ENCODE results near the gene NEIL1. TPM values are rescaled to one million over a fixed set of nuclear protein-coding genes. Genes with fewer than 3 reads are reported as not detected.
A peak's percentile ranks its signal among the peaks of the same experiment; 100 is the strongest.

NEIL1 gene
- polyA plus RNA-seq, 1 of the 3 experiments (the other 2 are of a cell fraction), result 12.0 TPM

DNA sequence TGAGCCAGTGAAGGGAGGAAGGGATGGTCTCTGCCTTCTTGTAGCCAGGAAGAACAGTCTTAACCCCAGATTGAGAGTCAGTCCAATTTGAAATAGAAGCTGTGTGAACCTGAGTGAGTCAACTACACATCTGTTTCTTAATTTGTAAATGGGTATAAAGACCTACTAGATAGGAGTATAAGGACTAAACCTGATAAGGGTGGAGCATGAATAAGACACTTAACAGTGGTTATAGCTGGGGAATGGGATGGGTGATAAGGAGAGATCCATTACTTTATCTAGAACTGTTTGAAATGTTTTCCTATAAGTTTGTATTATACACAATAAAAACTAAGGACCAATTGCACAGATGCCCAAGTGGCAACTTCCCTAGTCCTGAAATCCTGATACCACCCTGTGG is 20.2 kb downstream of the NEIL1 start:
- H3F3A ChIP-seq (replicated peaks; ENCODE audit: insufficient read depth), result peaks cover 10% of the 10 kb centered on the region
- H3K9me3 ChIP-seq, result no peaks in the 10 kb centered on the region
- H3K36me3 ChIP-seq (replicated peaks in 1 of 2; ENCODE audit: control insufficient read depth in 1 of 2, insufficient read depth in 2 of 2, low read length in 1 of 2), result peaks cover 48 to 59% of the 10 kb centered on the region in 2 experiments
- no peak for TF ChIP-seq SMC3 (IDR thresholded peaks at IDR 0.05; ENCODE audit: low read depth, low read length)
- TF ChIP-seq YY1 (IDR thresholded peaks at IDR 0.05; ENCODE audit: low read depth), result no peak
- TF ChIP-seq SIN3A (IDR thresholded peaks at IDR 0.05; ENCODE audit: borderline replicate concordance, low read depth, low read length), result no peak
- no peak for TF ChIP-seq TEAD4 (IDR thresholded peaks at IDR 0.05; ENCODE audit: borderline replicate concordance, insufficient read depth)
- no peak for TF ChIP-seq RFX5 (IDR thresholded peaks at IDR 0.05; ENCODE audit: low read length)
- TF ChIP-seq, protein P1, sequence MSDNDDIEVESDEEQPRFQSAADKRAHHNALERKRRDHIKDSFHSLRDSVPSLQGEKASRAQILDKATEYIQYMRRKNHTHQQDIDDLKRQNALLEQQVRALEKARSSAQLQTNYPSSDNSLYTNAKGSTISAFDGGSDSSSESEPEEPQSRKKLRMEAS (IDR thresholded peaks at IDR 0.05; ENCODE audit: low read depth), result no peak
- no peak for TF ChIP-seq FOXJ3 (CRISPR knock-in tag; IDR thresholded peaks at IDR 0.05)
- no peak for TF ChIP-seq MXI1 (IDR thresholded peaks at IDR 0.05; ENCODE audit: low read depth, low read length)
- no peak for TF ChIP-seq EZH2phosphoT487 (IDR thresholded peaks at IDR 0.05; ENCODE audit: borderline replicate concordance, low read depth)
- no peak for TF ChIP-seq POLR2AphosphoS5 (IDR thresholded peaks at IDR 0.05; ENCODE audit: low read depth, low read length)
- TF ChIP-seq, protein P2, sequence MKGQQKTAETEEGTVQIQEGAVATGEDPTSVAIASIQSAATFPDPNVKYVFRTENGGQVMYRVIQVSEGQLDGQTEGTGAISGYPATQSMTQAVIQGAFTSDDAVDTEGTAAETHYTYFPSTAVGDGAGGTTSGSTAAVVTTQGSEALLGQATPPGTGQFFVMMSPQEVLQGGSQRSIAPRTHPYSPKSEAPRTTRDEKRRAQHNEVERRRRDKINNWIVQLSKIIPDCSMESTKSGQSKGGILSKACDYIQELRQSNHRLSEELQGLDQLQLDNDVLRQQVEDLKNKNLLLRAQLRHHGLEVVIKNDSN (IDR thresholded peaks at IDR 0.05; ENCODE audit: borderline replicate concordance, low read depth), result no peak
- TF ChIP-seq, protein P3, sequence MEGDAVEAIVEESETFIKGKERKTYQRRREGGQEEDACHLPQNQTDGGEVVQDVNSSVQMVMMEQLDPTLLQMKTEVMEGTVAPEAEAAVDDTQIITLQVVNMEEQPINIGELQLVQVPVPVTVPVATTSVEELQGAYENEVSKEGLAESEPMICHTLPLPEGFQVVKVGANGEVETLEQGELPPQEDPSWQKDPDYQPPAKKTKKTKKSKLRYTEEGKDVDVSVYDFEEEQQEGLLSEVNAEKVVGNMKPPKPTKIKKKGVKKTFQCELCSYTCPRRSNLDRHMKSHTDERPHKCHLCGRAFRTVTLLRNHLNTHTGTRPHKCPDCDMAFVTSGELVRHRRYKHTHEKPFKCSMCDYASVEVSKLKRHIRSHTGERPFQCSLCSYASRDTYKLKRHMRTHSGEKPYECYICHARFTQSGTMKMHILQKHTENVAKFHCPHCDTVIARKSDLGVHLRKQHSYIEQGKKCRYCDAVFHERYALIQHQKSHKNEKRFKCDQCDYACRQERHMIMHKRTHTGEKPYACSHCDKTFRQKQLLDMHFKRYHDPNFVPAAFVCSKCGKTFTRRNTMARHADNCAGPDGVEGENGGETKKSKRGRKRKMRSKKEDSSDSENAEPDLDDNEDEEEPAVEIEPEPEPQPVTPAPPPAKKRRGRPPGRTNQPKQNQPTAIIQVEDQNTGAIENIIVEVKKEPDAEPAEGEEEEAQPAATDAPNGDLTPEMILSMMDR (IDR thresholded peaks at IDR 0.05), result no peak
- no peak for TF ChIP-seq EP300 (IDR thresholded peaks at IDR 0.05; ENCODE audit: borderline replicate concordance in 1 of 2, low read depth in 1 of 2, low read length in 1 of 2)
- no peak for TF ChIP-seq RXRA (IDR thresholded peaks at IDR 0.05; ENCODE audit: borderline replicate concordance, low read depth)
- TF ChIP-seq JUND (IDR thresholded peaks at IDR 0.05), result no peak
- no peak for TF ChIP-seq GABPA (IDR thresholded peaks at IDR 0.05; ENCODE audit: low read depth)
- TF ChIP-seq RCOR1 (IDR thresholded peaks at IDR 0.05; ENCODE audit: low read length), result no peak
- TF ChIP-seq RAD21 (IDR thresholded peaks at IDR 0.05; ENCODE audit: low read length), result no peak
- TF ChIP-seq, protein P4, sequence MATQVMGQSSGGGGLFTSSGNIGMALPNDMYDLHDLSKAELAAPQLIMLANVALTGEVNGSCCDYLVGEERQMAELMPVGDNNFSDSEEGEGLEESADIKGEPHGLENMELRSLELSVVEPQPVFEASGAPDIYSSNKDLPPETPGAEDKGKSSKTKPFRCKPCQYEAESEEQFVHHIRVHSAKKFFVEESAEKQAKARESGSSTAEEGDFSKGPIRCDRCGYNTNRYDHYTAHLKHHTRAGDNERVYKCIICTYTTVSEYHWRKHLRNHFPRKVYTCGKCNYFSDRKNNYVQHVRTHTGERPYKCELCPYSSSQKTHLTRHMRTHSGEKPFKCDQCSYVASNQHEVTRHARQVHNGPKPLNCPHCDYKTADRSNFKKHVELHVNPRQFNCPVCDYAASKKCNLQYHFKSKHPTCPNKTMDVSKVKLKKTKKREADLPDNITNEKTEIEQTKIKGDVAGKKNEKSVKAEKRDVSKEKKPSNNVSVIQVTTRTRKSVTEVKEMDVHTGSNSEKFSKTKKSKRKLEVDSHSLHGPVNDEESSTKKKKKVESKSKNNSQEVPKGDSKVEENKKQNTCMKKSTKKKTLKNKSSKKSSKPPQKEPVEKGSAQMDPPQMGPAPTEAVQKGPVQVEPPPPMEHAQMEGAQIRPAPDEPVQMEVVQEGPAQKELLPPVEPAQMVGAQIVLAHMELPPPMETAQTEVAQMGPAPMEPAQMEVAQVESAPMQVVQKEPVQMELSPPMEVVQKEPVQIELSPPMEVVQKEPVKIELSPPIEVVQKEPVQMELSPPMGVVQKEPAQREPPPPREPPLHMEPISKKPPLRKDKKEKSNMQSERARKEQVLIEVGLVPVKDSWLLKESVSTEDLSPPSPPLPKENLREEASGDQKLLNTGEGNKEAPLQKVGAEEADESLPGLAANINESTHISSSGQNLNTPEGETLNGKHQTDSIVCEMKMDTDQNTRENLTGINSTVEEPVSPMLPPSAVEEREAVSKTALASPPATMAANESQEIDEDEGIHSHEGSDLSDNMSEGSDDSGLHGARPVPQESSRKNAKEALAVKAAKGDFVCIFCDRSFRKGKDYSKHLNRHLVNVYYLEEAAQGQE (IDR thresholded peaks at IDR 0.05; ENCODE audit: low read depth, low read length), result no peak
- no peak for TF ChIP-seq FOSL2 (IDR thresholded peaks at IDR 0.05; ENCODE audit: borderline replicate concordance, low read depth)
- ChIA-PET POLR2A (no interaction called here), CTCF (interaction anchor here (0.7 to 3.5 kb wide), 31 partner anchors 8 to 844 kb away, joined by 3 to 29 read pairs (median 5); partner anchors contain the start of genes IMP3, NEIL1, PPCDC and PTPN9)
- peaks cover 36% of the 10 kb centered on the region for H3K79me2 ChIP-seq (ENCODE audit: insufficient read depth)
- no peak overlapping the region for H3K4me3 ChIP-seq (ENCODE audit: low read depth in 2 of 2, low read length in 1 of 2)
- no peak overlapping the region for H2AFZ ChIP-seq (ENCODE audit: low read depth)
- no peaks in the 10 kb centered on the region; the same call in 1 of the 2 replicates for H4K20me1 ChIP-seq (ENCODE audit: insufficient read depth)
- H3K27ac ChIP-seq (ENCODE audit: low read depth in 2 of 2, low read length in 1 of 2), result no peak overlapping the region; a peak in 1 of 4 replicates
- no peaks in the 10 kb centered on the region for H3K9me2 ChIP-seq
- no peaks in the 10 kb centered on the region for H3K27me3 ChIP-seq (ENCODE audit: insufficient read depth)
- DNase-seq, result no peak
- peaks cover 5 to 16% of the 10 kb centered on the region in 2 experiments; a peak in 3 of 4 replicates for H3K4me1 ChIP-seq (ENCODE audit: control insufficient read depth in 1 of 2, insufficient read depth in 2 of 2, low read depth in 1 of 2, low read length in 1 of 2)
- peak overlapping the region; percentile 92 for H3K4me2 ChIP-seq
- peak overlapping the region; percentile 96; the same call in 1 of the 2 replicates for H3K9ac ChIP-seq
